Skeletal muscle satellite cell (primary cell): ENCODE results near the gene KCNH5.

Experiments
- H3K27me3 ChIP-seq: 2 replicates; pipeline ENCODE4 v1.7.0; 2013; ENCODE audit warnings: low read length; ENCODE audit not compliant: control insufficient read depth, insufficient read depth
- H3K36me3 ChIP-seq: 2 replicates; pipeline ENCODE4 v1.7.0; 2013; ENCODE audit warnings: mild to moderate bottlenecking, control low read depth, low read length; ENCODE audit not compliant: insufficient read depth
- H3K4me1 ChIP-seq: 2 replicates; pipeline ENCODE4 v1.7.0; 2013; ENCODE audit warnings: low read length; ENCODE audit not compliant: control insufficient read depth, insufficient read depth
- H3K4me2 ChIP-seq: 2 replicates; pipeline ENCODE4 v1.7.0; 2013; ENCODE audit warnings: mild to moderate bottlenecking, low read length
- H3K4me3 ChIP-seq: 2 replicates; pipeline ENCODE4 v1.7.0; 2013; ENCODE audit warnings: low read length
- H3K9ac ChIP-seq: 2 replicates; pipeline ENCODE4 v1.7.0; 2013; ENCODE audit warnings: mild to moderate bottlenecking, low read depth, low read length, moderate library complexity
- H3K9me3 ChIP-seq: replicated peaks from 2 replicates; pipeline ENCODE4 v1.7.0; 2013; ENCODE audit warnings: mild to moderate bottlenecking, control low read depth, low read length

KCNH5 gene

DNA sequence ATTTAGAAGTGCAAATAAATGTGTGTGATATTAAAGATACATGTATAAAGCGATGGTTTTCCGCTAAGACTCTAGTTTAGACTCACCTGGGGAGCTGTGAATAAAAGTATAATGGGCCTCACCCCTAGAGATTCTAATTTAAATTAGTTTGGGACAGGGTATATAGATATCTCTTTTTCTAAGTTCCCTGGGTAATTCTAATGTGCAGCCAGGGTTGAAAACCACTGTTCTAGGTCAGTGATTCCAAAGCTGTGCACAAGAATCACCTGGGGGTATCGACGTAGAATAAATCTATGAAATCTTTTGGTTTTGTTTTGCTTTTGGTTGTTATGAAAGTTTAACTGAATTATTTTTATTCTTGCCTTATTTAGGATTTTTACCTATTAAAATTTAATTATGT, 302.1 kb downstream of the KCNH5 start:
- Histone ChIP-seq H3K4me2 (no peak overlapping the region), H3K9me3 (no peaks in the 10 kb centered on the region), H3K9ac (no peak overlapping the region), H3K4me3 (no peak overlapping the region), H3K4me1 (no peaks in the 10 kb centered on the region), H3K27me3 (no peaks in the 10 kb centered on the region), H3K36me3 (no peaks in the 10 kb centered on the region)

GRCh38 chr14:62739647-62740046, 305.6 kb downstream of the KCNH5 start:
- Histone ChIP-seq H3K4me2 (no peak overlapping the region), H3K27me3 (no peaks in the 10 kb centered on the region), H3K4me1 (no peaks in the 10 kb centered on the region), H3K9me3 (no peaks in the 10 kb centered on the region), H3K36me3 (no peaks in the 10 kb centered on the region), H3K9ac (no peak overlapping the region), H3K4me3 (no peak overlapping the region)

GRCh38 chr14:62736048-62737043, 308.9 kb downstream of the KCNH5 start:
- Histone ChIP-seq H3K9ac (no peak overlapping the region), H3K36me3 (no peaks in the 10 kb centered on the region), H3K4me3 (no peak overlapping the region), H3K4me1 (no peaks in the 10 kb centered on the region), H3K27me3 (no peaks in the 10 kb centered on the region), H3K4me2 (no peak overlapping the region), H3K9me3 (no peaks in the 10 kb centered on the region)

- Histone ChIP-seq H3K4me2 (no peak overlapping the region), H3K36me3 (no peaks in the 10 kb centered on the region), H3K9ac (no peak overlapping the region), H3K4me3 (no peak overlapping the region), H3K9me3 (no peaks in the 10 kb centered on the region), H3K4me1 (no peaks in the 10 kb centered on the region), H3K27me3 (no peaks in the 10 kb centered on the region)
These were observed 310.4 kb downstream of the KCNH5 start for GRCh38 chr14:62734831-62735230.

GRCh38 chr14:62722406-62722805, 322.9 kb downstream of the KCNH5 start:
- no peak overlapping the region for H3K4me2 ChIP-seq

DNA sequence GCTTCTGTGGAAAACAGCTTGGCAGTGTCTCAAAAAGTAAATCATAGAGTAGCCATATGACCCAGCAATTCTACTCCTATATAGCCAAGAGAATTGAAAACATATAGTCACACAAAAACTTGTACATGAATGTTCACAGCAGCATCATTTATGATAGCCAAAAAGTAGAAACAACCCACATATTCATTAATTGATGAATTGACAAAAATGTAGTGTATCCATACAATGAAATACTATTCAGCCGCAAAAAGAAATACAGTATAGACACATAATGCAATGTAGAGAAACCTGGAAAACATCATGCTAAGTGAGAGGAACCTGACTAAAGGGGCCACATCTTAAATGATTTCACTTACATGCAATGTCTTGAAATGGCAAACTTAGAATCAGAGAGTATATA, 326.6 kb downstream of the KCNH5 start:
- Histone ChIP-seq H3K4me1 (no peaks in the 10 kb centered on the region), H3K4me2 (no peak overlapping the region), H3K36me3 (no peaks in the 10 kb centered on the region), H3K9me3 (no peaks in the 10 kb centered on the region), H3K9ac (no peak overlapping the region), H3K4me3 (no peak overlapping the region), H3K27me3 (no peaks in the 10 kb centered on the region)

More at GRCh38 chr14:62722406-62722805, 322.9 kb downstream of the KCNH5 start:
- H3K27me3 ChIP-seq: no peaks in the 10 kb centered on the region
- no peaks in the 10 kb centered on the region for H3K36me3 ChIP-seq
- no peak overlapping the region for H3K9ac ChIP-seq
- H3K9me3 ChIP-seq: no peaks in the 10 kb centered on the region
- H3K4me3 ChIP-seq: no peak overlapping the region
- H3K4me1 ChIP-seq: no peaks in the 10 kb centered on the region

DNA sequence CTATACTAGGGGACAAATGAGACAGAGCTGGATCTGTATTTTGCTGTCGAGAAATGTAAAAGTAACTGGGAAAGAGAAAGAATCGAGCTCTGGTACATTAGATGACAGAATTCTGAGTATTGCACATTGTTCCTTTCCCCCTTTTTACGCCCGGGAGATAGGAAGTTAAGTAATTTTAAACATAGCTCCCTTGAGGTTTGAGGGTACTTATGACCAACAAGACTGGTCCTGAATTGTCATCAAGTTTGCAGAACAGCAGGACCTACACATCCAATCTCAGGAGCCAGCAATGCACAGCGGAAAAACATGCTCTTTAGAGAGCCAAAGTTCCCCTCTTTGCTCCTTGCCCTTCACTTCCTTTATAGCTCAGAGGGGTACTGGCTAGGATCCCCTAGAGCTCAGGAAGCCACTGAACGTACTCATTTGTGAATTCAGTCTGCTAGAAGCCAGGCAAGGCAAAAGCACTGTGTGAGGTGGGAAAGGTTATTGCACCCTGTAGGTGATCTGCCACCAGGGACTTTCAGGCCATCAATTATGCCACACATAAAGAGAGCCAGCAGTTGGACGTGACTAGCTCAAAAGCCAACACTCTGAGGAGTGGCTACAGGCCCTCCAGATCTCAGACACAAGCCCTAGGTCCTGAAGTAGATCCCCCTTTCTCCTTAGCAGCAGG, 333.8 kb downstream of the KCNH5 start:
- H3K9me3 ChIP-seq: no peaks in the 10 kb centered on the region
- no peaks in the 10 kb centered on the region for H3K4me1 ChIP-seq
- H3K4me3 ChIP-seq: no peak overlapping the region
- H3K9ac ChIP-seq: no peak overlapping the region
- H3K4me2 ChIP-seq: no peak overlapping the region
- H3K36me3 ChIP-seq: no peaks in the 10 kb centered on the region
- no peaks in the 10 kb centered on the region for H3K27me3 ChIP-seq

DNA sequence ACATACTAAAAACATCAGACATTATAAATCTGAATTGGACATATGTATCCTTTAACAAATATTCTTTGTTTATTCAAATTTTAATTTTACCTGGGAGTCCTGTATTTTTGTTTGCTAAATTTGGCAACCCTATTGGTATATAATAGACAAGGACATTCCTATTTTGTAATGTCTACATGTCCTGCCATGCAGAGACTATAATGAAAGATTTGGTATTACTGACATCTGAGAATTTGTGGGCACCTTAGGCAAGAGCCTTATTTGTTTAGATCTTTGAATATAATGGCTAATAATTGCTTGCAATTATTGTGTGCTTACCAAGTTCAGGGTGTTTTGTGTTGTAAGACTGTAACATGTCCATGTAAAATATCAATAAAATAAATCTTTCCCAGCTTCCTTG, 334.4 kb downstream of the KCNH5 start:
- Histone ChIP-seq H3K4me2 (no peak overlapping the region), H3K36me3 (no peaks in the 10 kb centered on the region), H3K9ac (no peak overlapping the region), H3K4me1 (no peaks in the 10 kb centered on the region), H3K4me3 (no peak overlapping the region), H3K9me3 (no peaks in the 10 kb centered on the region), H3K27me3 (no peaks in the 10 kb centered on the region)

GRCh38 chr14:62709773-62710172, 335.5 kb downstream of the KCNH5 start:
- no peak overlapping the region for H3K4me3 ChIP-seq
- H3K27me3 ChIP-seq: no peaks in the 10 kb centered on the region
- H3K4me1 ChIP-seq: no peaks in the 10 kb centered on the region
- H3K9me3 ChIP-seq: no peaks in the 10 kb centered on the region
- H3K36me3 ChIP-seq: no peaks in the 10 kb centered on the region
- H3K9ac ChIP-seq: no peak overlapping the region
- H3K4me2 ChIP-seq: no peak overlapping the region

DNA sequence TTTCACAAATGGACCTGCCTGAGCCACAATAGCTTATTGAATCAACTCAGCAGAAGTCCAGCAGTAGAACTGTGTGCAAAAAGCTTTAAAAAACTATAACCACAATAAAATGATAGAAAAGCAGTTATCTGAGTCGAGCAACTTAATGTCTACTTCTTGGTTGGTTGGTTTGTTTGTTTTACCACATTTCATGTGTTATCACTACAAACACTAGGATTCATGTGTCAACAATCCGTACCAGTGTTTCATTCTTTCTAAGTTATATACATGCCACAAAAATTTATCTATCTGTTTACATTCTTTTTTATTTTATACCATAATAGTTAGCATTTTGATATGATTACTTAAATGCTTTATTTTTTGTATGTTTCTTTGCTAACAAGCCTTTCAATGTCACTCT, 339.0 kb downstream of the KCNH5 start:
- H3K9ac ChIP-seq: no peak overlapping the region
- H3K36me3 ChIP-seq: no peaks in the 10 kb centered on the region
- no peaks in the 10 kb centered on the region for H3K27me3 ChIP-seq
- no peak overlapping the region for H3K4me2 ChIP-seq
- H3K4me1 ChIP-seq: no peaks in the 10 kb centered on the region
- H3K9me3 ChIP-seq: no peaks in the 10 kb centered on the region
- no peak overlapping the region for H3K4me3 ChIP-seq

- Histone ChIP-seq H3K4me1 (no peaks in the 10 kb centered on the region), H3K27me3 (no peaks in the 10 kb centered on the region), H3K9ac (no peak overlapping the region), H3K9me3 (no peaks in the 10 kb centered on the region), H3K4me2 (no peak overlapping the region), H3K4me3 (no peak overlapping the region), H3K36me3 (no peaks in the 10 kb centered on the region)
These were observed 347.8 kb downstream of the KCNH5 start for GRCh38 chr14:62697461-62697860.
